A673 (cell line): Measurements from ENCODE around the gene CDKN2A. TPM values are rescaled to one million over a fixed set of nuclear protein-coding genes. Genes with fewer than 3 reads are reported as not detected.

Source experiments
- BruUV-seq: library from RNA; stranded (reverse); fragments of 400-500 nt; replicated peaks from 2 replicates; lab custom pipeline; 2021; lab: Mats Ljungman, UMichigan
- CTCF ChIA-PET: fragments of 300-600 bp; sonication (Branson Sonifier 250); formaldehyde crosslinking; loops from one replicate; lab custom pipeline; 2022; ENCODE audit warnings: antibody characterized with exemption; lab: Charles Lee
- POLR2A ChIA-PET: fragments of 300-600 bp; sonication (Branson Sonifier 250); formaldehyde crosslinking; loops from one replicate; lab custom pipeline; 2022; ENCODE audit warnings: antibody characterized with exemption; ENCODE audit not compliant: low non-redundant PET; lab: Charles Lee
- DNase-seq: peaks from one replicate; pipeline ENCODE4 v3.0.0-alpha.2; 2015; ENCODE audit warnings: low spot score
- H3K27ac ChIP-seq: fragments of 200-600 bp; sonication (generic); 2 replicates; pipeline ENCODE4 v1.5.1; 2016; ENCODE audit warnings: mixed run types, low read depth, mild to moderate bottlenecking, mixed read lengths, antibody characterized with exemption, low read length; ENCODE audit not compliant: poor library complexity, severe bottlenecking
- H3K27me3 ChIP-seq: fragments of 200-600 bp; sonication (generic); replicated peaks from 2 replicates; pipeline ENCODE4 v1.6.1; 2017; ENCODE audit warnings: mixed run types, low read depth, mild to moderate bottlenecking, mixed read lengths, antibody characterized with exemption, low read length; ENCODE audit not compliant: insufficient read depth, poor library complexity
- H3K36me3 ChIP-seq: fragments of 200-600 bp; sonication (generic); 2 replicates; pipeline ENCODE4 v1.6.1; 2016; ENCODE audit warnings: mixed run types, mild to moderate bottlenecking, mixed read lengths, antibody characterized with exemption, low read length; ENCODE audit not compliant: insufficient read depth, poor library complexity, severe bottlenecking
- H3K4me1 ChIP-seq: fragments of 200-600 bp; sonication (generic); 2 replicates; pipeline ENCODE4 v1.6.1; 2017; ENCODE audit warnings: mixed run types, mild to moderate bottlenecking, mixed read lengths, antibody characterized with exemption, low read length; ENCODE audit not compliant: insufficient read depth, poor library complexity, severe bottlenecking
- H3K4me3 ChIP-seq: fragments of 200-600 bp; sonication (generic); 2 replicates; pipeline ENCODE4 v1.5.1; 2016; ENCODE audit warnings: low read depth, mixed run types, mild to moderate bottlenecking, mixed read lengths, low read length; ENCODE audit not compliant: poor library complexity, severe bottlenecking
- H3K9me3 ChIP-seq: fragments of 200-600 bp; sonication (generic); 2 replicates; pipeline ENCODE4 v1.6.1; 2016; ENCODE audit warnings: mixed run types, low read depth, mild to moderate bottlenecking, mixed read lengths, antibody characterized with exemption, low read length; ENCODE audit not compliant: poor library complexity, severe bottlenecking
- CTCF ChIP-seq: fragments of 300-800, 200-600 bp; sonication (generic); conservative IDR thresholded peaks from 2 replicates; pipeline ENCODE4 v1.5.1; 2017; ENCODE audit warnings: low read depth, mild to moderate bottlenecking, antibody characterized with exemption, low read length, moderate library complexity, mixed read lengths
- EZH2 ChIP-seq: fragments of 200-600 bp; sonication (generic); IDR thresholded peaks from 2 replicates; pipeline ENCODE4 v1.6.1; 2017; ENCODE audit warnings: borderline replicate concordance, low read depth, mild to moderate bottlenecking, mixed read lengths, antibody characterized with exemption, low read length; ENCODE audit not compliant: poor library complexity, severe bottlenecking
- intact Hi-C: fragments of 100-400 bp; cut with micrococcal nuclease; formaldehyde crosslinking; loops from one replicate; pipeline ENCODE4 v1.10.0; 2022; ENCODE audit not compliant: unreplicated experiment
- total RNA-seq: library from RNA; stranded (reverse); gene quantifications from 2 replicates; pipeline ENCODE4 v1.2.3, GENCODE V29; 2021

Gene CDKN2A
- total RNA-seq, 1 experiment from 2014 or later = not detected

- POLR2A ChIA-PET = no interaction called here
- no peaks in the 10 kb centered on the region for H3K9me3 ChIP-seq
- no peaks in the 10 kb centered on the region for H3K27me3 ChIP-seq
- no peak for TF ChIP-seq EZH2
- no peak for TF ChIP-seq CTCF
- no peak overlapping the region for H3K27ac ChIP-seq
- DNase-seq = no peak
- no peaks in the 10 kb centered on the region for H3K36me3 ChIP-seq
- intact Hi-C loops = no loop called here
- BruUV-seq = no TSS peak
- H3K4me1 ChIP-seq = no peaks in the 10 kb centered on the region
- no peak overlapping the region for H3K4me3 ChIP-seq
- CTCF ChIA-PET = no interaction called here
Observed at GRCh38 chr9:21995666-21996398, 1.6 kb upstream of the CDKN2A start.

GRCh38 chr9:21995006-21995665, 944 bp upstream of the CDKN2A start:
- intact Hi-C loops = no loop called here
- Histone ChIP-seq H3K9me3 (no peaks in the 10 kb centered on the region), H3K27ac (no peak overlapping the region), H3K36me3 (no peaks in the 10 kb centered on the region), H3K27me3 (no peaks in the 10 kb centered on the region), H3K4me1 (no peaks in the 10 kb centered on the region), H3K4me3 (no peak overlapping the region)
- BruUV-seq = no TSS peak
- TF ChIP-seq CTCF (no peak), EZH2 (no peak)
- no peak for DNase-seq
- CTCF ChIA-PET = no interaction called here
- POLR2A ChIA-PET = no interaction called here

GRCh38 chr9:21994556-21995005, 389 bp upstream of the CDKN2A start, which contains the start of gene CDKN2B-AS1:
TSS of gene CDKN2B-AS1 (plus strand) at chr9:21994791.
- Histone ChIP-seq H3K27me3 (no peaks in the 10 kb centered on the region), H3K27ac (no peak within 1 kb of the TSS), H3K36me3 (no peaks in the 10 kb centered on the region), H3K4me3 (no peak within 1 kb of the TSS), H3K9me3 (no peaks in the 10 kb centered on the region), H3K4me1 (no peaks in the 10 kb centered on the region)
- TF ChIP-seq CTCF (no peak), EZH2 (no peak)
- no TSS peak for BruUV-seq
- POLR2A ChIA-PET = no interaction called here
- intact Hi-C loops = no loop called here
- CTCF ChIA-PET = no interaction called here
- no peak for DNase-seq
